ENCODE measurements around the gene PRSS57. TPM values are rescaled to one million over a fixed set of nuclear protein-coding genes. Genes with fewer than 3 reads are reported as not detected.

The PRSS57 gene
- polyA plus RNA-seq, 1 of the 3 experiments (the other 2 are of a cell fraction): not detected

GRCh38 chr19:690203-690602, 5.0 kb downstream of the PRSS57 start (continued):
- no peak for TF ChIP-seq CTCF (IDR thresholded peaks at IDR 0.05)
- no peak for TF ChIP-seq SIN3A (IDR thresholded peaks at IDR 0.05; ENCODE audit: borderline replicate concordance, low read depth, low read length)
- no peak for TF ChIP-seq RXRA (IDR thresholded peaks at IDR 0.05; ENCODE audit: borderline replicate concordance, low read depth)
- no peak for TF ChIP-seq RCOR1 (IDR thresholded peaks at IDR 0.05; ENCODE audit: low read length)
- TF ChIP-seq USF1 (IDR thresholded peaks at IDR 0.05; ENCODE audit: borderline replicate concordance, low read depth): no peak

GRCh38 chr19:688992-689391, 6.3 kb downstream of the PRSS57 start:
- H4K20me1 ChIP-seq (ENCODE audit: insufficient read depth): no peaks in the 10 kb centered on the region
- H3K9me3 ChIP-seq: no peaks in the 10 kb centered on the region
- WGBS (ENCODE audit: low lambda C conversion rate): 89% methylated on average over 17 of the region's 17 CpGs
- DNase-seq: no peak
- no peak overlapping the region for H3K4me3 ChIP-seq (ENCODE audit: low read depth in 2 of 2, low read length in 1 of 2)
- no peaks in the 10 kb centered on the region for H3K27me3 ChIP-seq (ENCODE audit: insufficient read depth)
- no peaks in the 10 kb centered on the region for H3K9me2 ChIP-seq
- TF ChIP-seq PBX3 (IDR thresholded peaks at IDR 0.05) (no peak), ELF1 (IDR thresholded peaks at IDR 0.05) (no peak), FOXJ3 (CRISPR knock-in tag; IDR thresholded peaks at IDR 0.05) (no peak), EP300 (IDR thresholded peaks at IDR 0.05; ENCODE audit: borderline replicate concordance in 1 of 2, low read depth in 1 of 2, low read length in 1 of 2) (no peak), CHD2 (IDR thresholded peaks at IDR 0.05; ENCODE audit: low read length, partially characterized antibody) (no peak), CTCF (IDR thresholded peaks at IDR 0.05) (no peak), TAF1 (IDR thresholded peaks at IDR 0.05; ENCODE audit: borderline replicate concordance, low read depth, low read length) (no peak), NFIC (IDR thresholded peaks at IDR 0.05; ENCODE audit: borderline replicate concordance) (no peak), MXI1 (IDR thresholded peaks at IDR 0.05; ENCODE audit: low read depth, low read length) (no peak), RFX5 (IDR thresholded peaks at IDR 0.05; ENCODE audit: low read length) (no peak), SIN3A (IDR thresholded peaks at IDR 0.05; ENCODE audit: borderline replicate concordance, low read depth, low read length) (no peak), POLR2AphosphoS5 (IDR thresholded peaks at IDR 0.05; ENCODE audit: low read depth, low read length) (no peak), USF1 (IDR thresholded peaks at IDR 0.05; ENCODE audit: borderline replicate concordance, low read depth) (no peak), MAX (IDR thresholded peaks at IDR 0.05; ENCODE audit: low read depth) (no peak), SMC3 (IDR thresholded peaks at IDR 0.05; ENCODE audit: low read depth, low read length) (no peak)
- no peaks in the 10 kb centered on the region for H3K4me1 ChIP-seq (ENCODE audit: control insufficient read depth in 1 of 2, insufficient read depth in 2 of 2, low read depth in 1 of 2, low read length in 1 of 2)
- H3K4me2 ChIP-seq: no peak overlapping the region
- no peak overlapping the region for H3K27ac ChIP-seq (ENCODE audit: low read depth in 2 of 2, low read length in 1 of 2)
- no peak overlapping the region for H3K9ac ChIP-seq
- ChIA-PET CTCF (no interaction called here), POLR2A (no interaction called here)
- no peaks in the 10 kb centered on the region for H3K79me2 ChIP-seq (ENCODE audit: insufficient read depth)
- no peaks in the 10 kb centered on the region for H3F3A ChIP-seq (replicated peaks; ENCODE audit: insufficient read depth)
- no peak overlapping the region for H2AFZ ChIP-seq (ENCODE audit: low read depth)
- no peaks in the 10 kb centered on the region for H3K36me3 ChIP-seq (replicated peaks in 1 of 2; ENCODE audit: control insufficient read depth in 1 of 2, insufficient read depth in 2 of 2, low read length in 1 of 2)
